HuH-7 (cell line): ENCODE data around the gene SERPINB7.

ENCODE experiments used
- DNase-seq: peaks from one replicate; pipeline ENCODE4 v3.0.0; 2011; ENCODE audit warnings: low spot score

Gene SERPINB7

DNA sequence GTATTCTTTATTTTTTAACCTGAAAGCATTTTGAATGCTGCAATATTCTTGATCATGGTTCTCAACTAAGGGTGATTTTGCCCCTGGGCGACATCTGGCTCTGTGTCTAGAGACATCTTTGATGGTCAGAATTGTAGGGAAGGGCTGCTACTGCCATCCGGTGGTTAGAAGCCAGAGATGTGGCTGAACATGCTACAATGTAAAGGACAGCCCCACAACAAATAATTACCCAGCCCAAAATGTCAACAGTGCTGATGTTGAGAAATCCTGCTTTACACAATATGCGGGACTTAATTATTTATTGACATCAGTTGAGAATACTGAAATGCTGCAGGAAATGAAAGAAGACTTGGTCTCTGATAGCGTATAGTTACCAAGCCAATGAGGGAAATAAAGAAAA is 74.8 kb downstream of the SERPINB7 start:
- peak; percentile 4 for DNase-seq

DNA sequence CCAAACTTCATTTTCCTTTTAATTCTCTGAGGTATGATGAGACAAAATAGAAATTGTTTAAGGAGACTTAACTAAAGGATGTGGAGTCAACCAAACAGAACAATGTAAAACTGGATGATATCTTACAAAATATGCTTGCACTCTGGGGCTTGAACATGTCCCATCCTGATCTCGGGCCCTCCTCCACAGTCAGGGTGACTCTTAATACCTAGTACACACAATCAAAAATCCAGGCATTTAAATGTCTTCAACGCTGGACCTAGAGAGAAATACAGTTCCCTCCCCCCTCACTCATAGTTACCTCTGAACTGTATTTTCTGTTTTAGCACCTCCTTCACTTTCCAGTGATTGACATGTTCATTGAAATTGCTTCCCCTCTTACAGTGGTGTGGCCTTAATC is 75.4 kb downstream of the SERPINB7 start:
- no peak for DNase-seq
